ENCODE results near the gene SLC66A1. TPM values are rescaled to one million over a fixed set of nuclear protein-coding genes. Genes with fewer than 3 reads are reported as not detected.
A peak's percentile ranks its signal among the peaks of the same experiment; 100 is the strongest.
"Not testable (repeated sequence)": the region's sequence is repeated elsewhere in the genome, so short reads cannot be mapped to it uniquely, and the experiment has no call there.

The SLC66A1 gene
- total and polyA plus RNA-seq, 2 of the 13 experiments (the other 11 are each of a cell fraction or from before 2014, with no cell fraction given) = 15.4 to 18.9 TPM

- H3K27me3 ChIP-seq (ENCODE audit: control insufficient read depth in 1 of 2, insufficient read depth in 2 of 2, low read length in 2 of 2); H3K36me3 ChIP-seq (replicated peaks in 1 of 2; ENCODE audit: control insufficient read depth in 1 of 2, insufficient read depth in 2 of 2, low read length in 2 of 2); H4K20me1 ChIP-seq (ENCODE audit: insufficient read depth, low read length); BruUV-seq (replicated peaks); DNase-seq (ENCODE audit: low spot score); H3K4me3 ChIP-seq (replicated peaks in 1 of 3; ENCODE audit: insufficient read depth in 1 of 3, low read depth in 2 of 3, low read length in 3 of 3); H2AFZ ChIP-seq (ENCODE audit: low read length); intact Hi-C loops (cut with micrococcal nuclease; ENCODE audit: unreplicated experiment); H3K27ac ChIP-seq (ENCODE audit: extremely low read length, insufficient read depth, low read length); H3K9ac ChIP-seq (ENCODE audit: insufficient read depth, low read depth, low read length); in situ Hi-C loops (cut with HindIII; ENCODE audit: extremely low pct_ligation_motif_present, low pct_unique_long_range_greater_than_20kb); H3K9me3 ChIP-seq (ENCODE audit: low read length); H3K79me2 ChIP-seq (ENCODE audit: insufficient read depth, low read length); H3K4me2 ChIP-seq (ENCODE audit: low read depth, low read length); CTCF ChIA-PET (ENCODE audit: low intra/inter-chr PET ratio, low total read pairs); FAIRE-seq: not testable (repeated sequence)
- ATAC-seq = peak; percentile 61
- TF ChIP-seq HNRNPL (IDR thresholded peaks at IDR 0.05; ENCODE audit: low read depth, low read length) (peak; percentile 62; the same call in 1 of the 2 replicates), GATAD2A (CRISPR knock-in tag; IDR thresholded peaks at IDR 0.05) (0 out of 2 replicates have a peak, but pooled peaks have one; percentile 0), ZNF687 (CRISPR knock-in tag; IDR thresholded peaks at IDR 0.05) (peak; percentile 25; the same call in 1 of the 2 replicates)
- WGBS (ENCODE audit: low lambda C conversion rate) = no CpG with 5 or more reads among the region's 6 CpGs
- H3K4me1 ChIP-seq (ENCODE audit: insufficient read depth, low read length) = peaks cover 42% of the 10 kb centered on the region
- POLR2A ChIA-PET = interaction anchor here (1.0 kb wide), 1 partner anchor 19 kb away, joined by 4 read pairs; the partner anchor contains the start of genes EMC1 and MRTO4
Observed at GRCh38 chr1:19270343-19270730, 41.8 kb upstream of the SLC66A1 start.

GRCh38 chr1:19272064-19272463, 40.1 kb upstream of the SLC66A1 start:
- ChIA-PET POLR2A (interaction anchor here (1.4 kb wide), 1 partner anchor 21 kb away, joined by 4 read pairs; the partner anchor contains the start of genes EMC1 and MRTO4), CTCF (ENCODE audit: low intra/inter-chr PET ratio, low total read pairs) (no interaction called here)
- Histone ChIP-seq H3K79me2 (ENCODE audit: insufficient read depth, low read length) (no peaks in the 10 kb centered on the region), H3K9me3 (ENCODE audit: low read length) (no peaks in the 10 kb centered on the region), H3K27ac (ENCODE audit: extremely low read length, insufficient read depth, low read length) (no peak overlapping the region), H4K20me1 (ENCODE audit: insufficient read depth, low read length) (no peaks in the 10 kb centered on the region), H3K36me3 (replicated peaks in 1 of 2; ENCODE audit: control insufficient read depth in 1 of 2, insufficient read depth in 2 of 2, low read length in 2 of 2) (no peaks in the 10 kb centered on the region), H2AFZ (ENCODE audit: low read length) (no peak overlapping the region), H3K4me3 (replicated peaks in 1 of 3; ENCODE audit: insufficient read depth in 1 of 3, low read depth in 2 of 3, low read length in 3 of 3) (no peak overlapping the region), H3K4me2 (ENCODE audit: low read depth, low read length) (no peak overlapping the region), H3K4me1 (ENCODE audit: insufficient read depth, low read length) (peaks cover 42% of the 10 kb centered on the region), H3K9ac (ENCODE audit: insufficient read depth, low read depth, low read length) (no peak overlapping the region), H3K27me3 (ENCODE audit: control insufficient read depth in 1 of 2, insufficient read depth in 2 of 2, low read length in 2 of 2) (no peaks in the 10 kb centered on the region)
- no TSS peak for BruUV-seq (replicated peaks)
- DNase-seq (ENCODE audit: low spot score) (no peak), FAIRE-seq (no peak), ATAC-seq (no peak)
- intact Hi-C loops (cut with micrococcal nuclease; ENCODE audit: unreplicated experiment) = no loop called here
- in situ Hi-C loops (cut with HindIII; ENCODE audit: extremely low pct_ligation_motif_present, low pct_unique_long_range_greater_than_20kb) = no loop called here
- TF ChIP-seq ZNF432 (CRISPR knock-in tag; IDR thresholded peaks at IDR 0.05; ENCODE audit: borderline replicate concordance) = no peak
- no peak for TF ChIP-seq ZNF773 (CRISPR knock-in tag; IDR thresholded peaks at IDR 0.05; ENCODE audit: borderline replicate concordance)
- TF ChIP-seq MYNN (CRISPR knock-in tag; IDR thresholded peaks at IDR 0.05; ENCODE audit: low read depth) = no peak
- TF ChIP-seq ZNF282 (IDR thresholded peaks at IDR 0.05; ENCODE audit: partially characterized antibody) = no peak
- no peak for TF ChIP-seq SAP130 (CRISPR knock-in tag; IDR thresholded peaks at IDR 0.05; ENCODE audit: low read depth)
- no peak for TF ChIP-seq MTERF4 (CRISPR knock-in tag; IDR thresholded peaks at IDR 0.05)
- no peak for TF ChIP-seq DNMT1 (CRISPR knock-in tag; IDR thresholded peaks at IDR 0.05)
- no peak for TF ChIP-seq NR2F1 (CRISPR knock-in tag; IDR thresholded peaks at IDR 0.05)
- no peak for TF ChIP-seq NFE2L1 (CRISPR knock-in tag; IDR thresholded peaks at IDR 0.05; ENCODE audit: borderline replicate concordance)
- no peak for TF ChIP-seq BCL3 (CRISPR knock-in tag; IDR thresholded peaks at IDR 0.05)

All from HepG2 (cell line).